Stimulated activated CD8-positive, alpha-beta memory T cell treated with anti-CD3 and anti-CD28 coated beads, Interleukin-12 subunit alpha, Interleukin-12 subunit beta, amount 100 ng/mL, for 4 hours (primary cell): Measurements from ENCODE around the gene HAGHL.
A peak's percentile ranks its signal among the peaks of the same experiment; 100 is the strongest.

Experiments
- DNase-seq: peaks from one replicate; pipeline ENCODE4 v3.0.0-alpha.2; 2020; ENCODE audit warnings: low read depth

Gene HAGHL

DNA sequence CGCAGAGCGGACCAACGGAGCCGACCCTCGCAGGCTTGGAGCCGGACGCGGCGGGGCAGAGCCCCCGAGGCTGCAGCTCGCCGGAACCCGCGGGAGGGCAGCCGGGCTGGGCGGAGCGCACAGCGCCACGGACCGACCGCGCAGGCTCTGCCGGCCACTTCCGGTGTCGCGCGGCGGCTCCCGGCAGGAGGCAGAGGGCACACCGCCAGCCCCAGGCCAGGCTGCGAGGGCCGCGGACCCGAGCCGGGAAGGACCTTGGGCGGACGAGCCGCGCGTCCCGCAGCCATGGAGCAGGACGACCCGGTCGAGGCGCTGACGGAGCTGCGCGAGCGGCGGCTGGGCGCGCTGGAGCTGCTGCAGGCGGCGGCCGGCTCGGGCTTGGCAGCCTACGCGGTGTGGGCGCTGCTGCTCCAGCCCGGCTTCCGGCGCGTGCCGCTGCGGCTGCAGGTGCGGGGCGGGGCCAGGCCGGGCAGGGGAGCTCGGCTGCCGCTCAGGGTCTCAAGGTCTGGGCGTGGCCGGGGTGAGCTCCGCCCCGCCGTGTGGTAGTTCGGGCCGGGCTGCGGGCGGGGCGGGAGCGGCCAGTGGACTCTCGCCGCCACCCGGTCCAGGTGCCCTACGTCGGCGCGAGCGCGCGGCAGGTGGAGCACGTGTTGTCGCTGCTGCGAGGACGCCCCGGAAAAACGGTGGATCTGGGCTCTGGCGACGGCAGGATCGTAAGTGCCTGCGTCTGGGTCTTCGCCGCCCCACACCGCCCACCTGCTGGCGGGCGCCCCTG is 5.7 kb upstream of the HAGHL start, which contains the start of gene ANTKMT:
Gene ANTKMT, plus strand, starts transcription at position 157 of the 775 bp plus-strand sequence. Its CDS starts 129 bp downstream, at position 286.
- DNase-seq, result peak; percentile 67

GRCh38 chr16:721765-722540 is 5.0 kb upstream of the HAGHL start:
- DNase-seq, result no peak

- no peak for DNase-seq
These were observed 3.9 kb upstream of the HAGHL start for GRCh38 chr16:722835-723633.

DNA sequence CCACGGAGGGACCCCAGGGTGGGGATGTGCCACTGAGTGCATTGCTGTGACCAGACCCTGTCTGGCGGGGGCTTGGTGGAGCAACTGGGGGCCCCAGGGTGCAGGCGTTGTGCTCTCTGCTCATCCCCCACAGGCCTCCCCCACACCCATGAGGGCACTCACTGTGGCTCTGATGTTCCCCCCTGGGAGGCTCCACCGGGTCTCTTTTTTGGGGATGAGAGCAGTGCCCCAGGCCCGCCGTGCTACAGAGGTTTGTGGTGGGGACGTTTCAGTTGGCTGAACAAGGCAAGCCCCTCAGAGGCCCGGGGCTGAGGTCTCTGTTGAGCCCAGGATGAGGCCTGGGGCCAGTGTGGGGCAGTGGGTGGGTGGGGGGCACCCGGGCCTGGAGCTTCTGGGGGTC is 3.2 kb upstream of the HAGHL start:
- DNase-seq, result no peak

GRCh38 chr16:724188-725040 is 2.5 kb upstream of the HAGHL start:
- DNase-seq, result no peak

DNA sequence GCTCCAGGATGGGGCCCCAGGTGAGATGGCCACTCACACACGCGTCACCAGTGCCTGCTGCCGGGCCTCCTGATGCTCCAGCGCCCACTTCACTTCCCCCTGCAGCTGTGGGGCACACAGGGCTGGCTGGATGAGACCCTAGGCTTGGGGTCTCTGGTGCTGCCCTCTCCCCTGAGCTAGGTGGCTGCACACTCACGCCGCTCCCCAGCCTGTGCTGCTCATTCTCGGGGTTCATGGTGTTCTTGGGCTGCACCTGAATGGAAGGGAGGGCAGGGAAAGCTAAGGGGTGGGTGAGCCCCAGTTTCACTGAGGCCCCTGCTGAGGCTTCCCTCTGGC is 1.9 kb upstream of the HAGHL start:
- no peak for DNase-seq

DNA sequence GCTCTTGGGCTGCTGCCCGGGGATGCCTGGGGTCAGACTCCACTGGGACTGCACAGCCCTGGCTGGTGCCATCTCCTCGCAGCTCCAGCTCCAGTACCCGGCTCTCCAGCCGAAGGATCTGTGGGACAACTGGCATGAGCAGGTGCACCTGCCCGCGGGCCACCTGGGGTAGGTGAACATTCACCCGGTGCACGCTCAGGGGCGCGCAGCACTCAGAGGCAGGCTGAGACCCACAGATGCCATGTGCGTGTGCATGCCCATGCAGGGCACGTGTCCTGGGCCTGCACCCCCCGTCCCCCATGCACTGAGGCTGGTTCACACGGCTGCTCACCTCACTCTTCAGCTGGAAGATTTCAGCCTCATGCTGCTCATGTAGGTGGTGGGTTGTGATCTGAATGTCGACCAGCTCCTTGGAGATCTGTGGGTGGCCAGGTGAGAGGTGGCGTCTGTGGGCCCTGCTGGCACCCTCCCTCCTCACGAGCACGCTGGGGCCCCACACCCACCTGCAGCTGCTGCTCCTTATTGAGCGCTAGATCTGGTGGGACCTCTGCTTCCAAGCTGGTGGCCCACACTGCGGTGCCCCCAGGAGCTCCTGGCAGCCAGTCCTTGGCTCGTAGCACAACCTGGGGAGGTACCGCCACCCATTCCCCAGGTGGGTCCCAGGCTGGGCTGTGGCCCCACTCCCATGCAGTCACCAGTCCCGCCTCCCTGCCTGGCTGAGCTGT is 1.3 kb upstream of the HAGHL start:
- DNase-seq, result no peak

- no peak for DNase-seq
These were observed 793 bp upstream of the HAGHL start for GRCh38 chr16:726188-726437.

- DNase-seq, result no peak
These were observed 528 bp downstream of the HAGHL start for GRCh38 chr16:727291-727977.

GRCh38 chr16:728131-728889 is 1.4 kb downstream of the HAGHL start:
- DNase-seq, result peak; percentile 53

GRCh38 chr16:728890-729744 is 2.2 kb downstream of the HAGHL start:
- no peak for DNase-seq

DNA sequence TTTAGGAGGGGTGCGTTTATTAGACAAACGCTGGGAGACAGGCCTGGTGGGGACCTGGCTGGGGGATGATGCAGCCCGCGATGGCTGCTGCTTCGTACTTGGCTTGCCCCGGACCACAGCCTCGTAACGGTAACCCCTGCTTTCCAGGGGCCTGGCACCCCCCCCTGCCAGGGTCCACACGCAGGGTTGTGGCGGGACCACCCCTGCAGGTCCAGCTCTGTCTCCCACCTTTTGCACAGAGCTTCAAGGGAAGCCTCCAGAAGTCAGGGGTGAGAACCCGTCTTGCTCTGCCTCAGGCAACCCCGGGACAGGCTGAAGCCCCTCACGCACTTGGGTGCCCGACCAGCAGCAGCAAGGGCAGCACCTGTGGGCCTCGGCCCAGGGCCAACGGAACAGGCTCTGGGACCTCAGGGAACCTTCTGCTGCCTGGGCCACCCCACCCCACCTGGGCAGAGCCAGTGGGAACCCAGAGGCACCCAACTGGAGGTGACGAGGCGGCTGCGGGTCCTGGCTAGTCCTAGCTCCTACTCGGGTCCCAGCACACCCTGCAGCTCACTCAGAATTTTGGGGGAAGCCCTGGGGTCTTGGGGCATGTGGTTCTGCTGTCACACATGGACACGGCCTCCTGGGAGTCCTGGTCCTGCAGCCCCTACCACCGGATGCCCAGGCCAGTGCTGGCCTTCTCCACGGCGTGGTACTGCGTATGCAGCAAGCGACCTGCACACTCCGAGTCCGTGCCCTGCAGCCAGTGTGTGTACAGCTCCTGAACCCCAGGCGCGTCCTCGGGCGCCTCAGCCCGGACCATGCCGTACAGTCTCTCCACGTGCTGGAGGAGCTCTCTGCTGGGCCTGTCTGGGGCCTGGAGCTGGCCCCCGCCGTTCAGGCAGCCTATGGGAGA is 3.1 kb downstream of the HAGHL start:
- no peak for DNase-seq

DNA sequence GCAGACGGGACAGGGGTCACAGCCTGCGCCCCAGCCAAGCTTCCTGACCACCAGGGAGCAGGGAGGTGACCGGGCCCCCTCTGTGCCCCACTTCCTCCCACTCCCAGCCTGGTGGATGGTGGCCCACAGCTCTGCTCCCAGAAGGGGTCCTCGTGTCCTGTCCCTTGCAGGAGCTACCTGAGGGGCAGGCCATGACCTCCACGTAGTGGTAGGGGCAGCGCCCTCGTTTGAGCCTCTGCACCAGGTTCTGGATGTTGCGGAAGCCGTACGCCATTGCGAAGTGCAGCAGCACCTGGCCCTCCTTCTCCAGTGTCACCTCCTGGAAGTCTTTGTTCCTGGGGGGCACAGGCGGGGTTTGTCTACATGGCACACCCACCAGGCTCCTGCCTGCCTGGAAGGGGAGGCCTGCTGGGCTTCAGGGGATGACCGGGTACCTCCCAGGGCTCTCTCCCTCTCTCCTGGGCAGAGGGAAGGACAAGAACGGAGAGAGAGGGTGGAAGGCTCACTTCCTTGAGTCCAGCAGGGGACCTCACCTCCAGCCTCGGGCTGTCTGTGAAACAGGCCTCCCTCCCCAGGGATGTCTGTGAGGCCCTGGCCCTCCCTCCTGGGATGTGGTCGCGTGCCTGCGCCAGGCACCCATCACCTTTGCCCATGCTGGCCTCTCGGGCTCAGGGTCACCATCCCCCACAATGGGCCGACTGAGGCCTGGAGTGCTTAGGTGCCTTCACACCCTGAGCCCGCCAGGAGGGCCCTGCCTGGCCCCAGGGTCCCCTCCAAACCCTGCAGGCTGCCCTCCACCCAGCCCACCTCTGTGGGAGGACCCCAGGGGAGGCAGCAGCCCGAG is 4.0 kb downstream of the HAGHL start:
- no peak for DNase-seq

DNA sequence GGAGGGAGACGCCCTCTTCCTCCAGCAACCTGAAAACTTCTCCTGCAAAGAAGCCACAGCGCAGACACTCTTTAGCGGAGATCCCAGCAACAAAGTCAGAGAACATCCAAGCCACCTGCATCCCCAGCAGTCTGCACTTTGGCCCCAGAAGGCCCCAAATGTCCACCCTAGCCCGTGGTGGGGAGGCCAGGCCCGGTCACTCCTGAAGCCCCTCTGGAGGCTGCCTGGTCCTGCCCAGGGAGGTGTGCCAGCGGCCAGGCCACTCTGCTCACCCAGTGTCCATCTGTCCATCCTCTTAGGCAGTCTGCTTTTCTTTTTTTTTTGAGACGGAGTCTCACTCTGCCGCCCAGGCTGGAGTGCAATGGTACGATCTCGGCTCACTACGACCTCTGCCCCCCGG is 5.4 kb downstream of the HAGHL start:
- DNase-seq, result no peak

GRCh38 chr16:732936-733335 is 6.0 kb downstream of the HAGHL start:
- no peak for DNase-seq

DNA sequence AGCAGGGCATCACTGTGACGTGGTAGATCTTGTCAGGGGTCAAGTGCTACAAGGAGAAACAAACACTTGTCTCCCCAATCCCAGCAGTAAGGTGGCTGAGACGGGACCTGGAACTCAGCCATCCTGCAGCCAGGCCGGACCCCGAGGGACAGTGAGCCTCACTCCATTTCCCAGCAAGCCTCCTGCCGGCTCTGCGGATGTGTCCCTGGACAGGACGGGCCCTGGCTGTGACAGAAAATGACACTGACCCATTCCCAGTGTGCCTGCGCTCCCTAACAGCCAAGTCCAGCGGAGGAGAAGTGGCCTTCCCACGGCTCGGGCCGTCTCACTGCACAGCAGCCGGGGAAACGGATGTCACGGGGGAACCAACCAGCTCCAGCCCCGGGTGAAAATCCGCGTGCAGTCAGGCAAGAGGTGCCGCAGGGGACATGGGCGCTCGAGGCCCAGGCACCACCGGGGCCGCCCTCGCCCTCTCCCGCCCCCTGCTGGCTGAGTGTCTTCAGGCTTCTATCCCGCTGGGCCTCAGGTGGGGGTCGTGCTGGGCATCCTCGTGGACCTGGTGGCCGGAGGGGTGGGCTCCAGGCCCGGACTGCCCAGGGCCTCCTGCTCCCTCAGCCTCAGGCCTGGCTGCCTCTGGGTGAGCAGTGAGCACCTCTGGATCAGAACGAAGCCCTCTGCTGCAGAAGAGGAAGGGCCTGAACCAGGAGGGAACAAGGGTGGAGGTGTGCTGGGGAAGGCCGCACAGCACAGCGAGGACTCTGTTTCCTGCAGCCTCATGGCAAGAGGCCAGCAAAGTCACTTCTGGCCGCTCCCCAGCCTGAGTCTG is 6.7 kb downstream of the HAGHL start:
- no peak for DNase-seq
